Nephron (organoid): ENCODE results near the gene ZNF423.

Source experiments
- H3K27ac Mint-ChIP-seq, 3 experiments: 2 replicates each; pipeline ENCODE4 v1.8.0; 2020; ENCODE audit warnings: mixed read lengths in 3 of 3, mild to moderate bottlenecking in 2 of 3, moderate library complexity in 1 of 3
- H3K27me3 Mint-ChIP-seq: 2 replicates; pipeline ENCODE4 v1.8.0; 2021; ENCODE audit warnings: low read depth, mild to moderate bottlenecking, moderate library complexity, mixed read lengths
- H3K36me3 Mint-ChIP-seq: 2 replicates; pipeline ENCODE4 v1.8.0; 2020; ENCODE audit warnings: low read depth, mixed read lengths
- H3K4me1 Mint-ChIP-seq: 2 replicates; pipeline ENCODE4 v1.8.0; 2020; ENCODE audit warnings: mixed read lengths
- H3K4me3 Mint-ChIP-seq, 3 experiments: 2 replicates each; pipeline ENCODE4 v1.8.0; 2020; ENCODE audit warnings: mild to moderate bottlenecking in 3 of 3, mixed read lengths in 3 of 3, moderate library complexity in 2 of 3
- H3K9me3 Mint-ChIP-seq: 2 replicates; pipeline ENCODE4 v1.8.0; 2020; ENCODE audit warnings: mixed read lengths
- CTCF ChIP-seq, 3 experiments: fragments of 200-600 bp; sonication (generic); IDR thresholded peaks; one replicate each; pipeline ENCODE4 v1.5.0; 2021; ENCODE audit warnings: antibody characterized with exemption in 3 of 3; ENCODE audit not compliant: unreplicated experiment in 3 of 3

ZNF423 gene

GRCh38 chr16:49755716-49756505 lies 100.0 kb downstream of the ZNF423 start:
- TF ChIP-seq CTCF (IDR thresholded peaks at IDR 0.05; ENCODE audit: unreplicated experiment in 3 of 3) = no peak
- peaks cover 3% of the 10 kb centered on the region for H3K27me3 Mint-ChIP-seq
- H3K4me1 Mint-ChIP-seq = peaks cover 44% of the 10 kb centered on the region
- no peaks in the 10 kb centered on the region for H3K9me3 Mint-ChIP-seq
- no peaks in the 10 kb centered on the region for H3K36me3 Mint-ChIP-seq
- H3K27ac Mint-ChIP-seq = peak overlapping the region; percentile 75 to 87 (median 78)
- H3K4me3 Mint-ChIP-seq = peak overlapping the region in 1 of 3 experiments; percentile 5

- Mint-ChIP-seq H3K4me1 (peaks cover 50% of the 10 kb centered on the region), H3K36me3 (no peaks in the 10 kb centered on the region), H3K4me3 (peak overlapping the region; percentile 51 to 72 (median 59)), H3K9me3 (no peaks in the 10 kb centered on the region), H3K27ac (peak overlapping the region; percentile 78 to 87 (median 87)), H3K27me3 (peaks cover 3% of the 10 kb centered on the region)
- TF ChIP-seq CTCF (IDR thresholded peaks at IDR 0.05; ENCODE audit: unreplicated experiment in 3 of 3) = peak; percentile 63 to 64 (median 63)
These were observed 100.6 kb downstream of the ZNF423 start for GRCh38 chr16:49755313-49755620.

- no peaks in the 10 kb centered on the region for H3K36me3 Mint-ChIP-seq
- H3K27me3 Mint-ChIP-seq = peaks cover 6% of the 10 kb centered on the region
- no peak for TF ChIP-seq CTCF (IDR thresholded peaks at IDR 0.05; ENCODE audit: unreplicated experiment in 3 of 3)
- peak overlapping the region; percentile 59 to 72 (median 69) for H3K4me3 Mint-ChIP-seq
- peak overlapping the region; percentile 78 to 87 (median 87) for H3K27ac Mint-ChIP-seq
- H3K4me1 Mint-ChIP-seq = peaks cover 51% of the 10 kb centered on the region
- no peaks in the 10 kb centered on the region for H3K9me3 Mint-ChIP-seq
These were observed 101.2 kb downstream of the ZNF423 start for GRCh38 chr16:49754495-49755312.

- H3K27ac Mint-ChIP-seq = peak overlapping the region; percentile 37 to 67 (median 54)
- no peaks in the 10 kb centered on the region for H3K36me3 Mint-ChIP-seq
- H3K4me1 Mint-ChIP-seq = peaks cover 58% of the 10 kb centered on the region
- H3K4me3 Mint-ChIP-seq = peak overlapping the region in 1 of 3 experiments; percentile 24
- H3K9me3 Mint-ChIP-seq = no peaks in the 10 kb centered on the region
- H3K27me3 Mint-ChIP-seq = peaks cover 11% of the 10 kb centered on the region
- TF ChIP-seq CTCF (IDR thresholded peaks at IDR 0.05; ENCODE audit: unreplicated experiment in 3 of 3) = no peak
These were observed 105.4 kb downstream of the ZNF423 start for GRCh38 chr16:49750341-49751000.

GRCh38 chr16:49749816-49750215 lies 106.1 kb downstream of the ZNF423 start:
- Mint-ChIP-seq H3K4me1 (peaks cover 58% of the 10 kb centered on the region), H3K9me3 (no peaks in the 10 kb centered on the region), H3K27ac (no peak overlapping the region), H3K4me3 (no peak overlapping the region), H3K36me3 (no peaks in the 10 kb centered on the region), H3K27me3 (peaks cover 11% of the 10 kb centered on the region)
- no peak for TF ChIP-seq CTCF (IDR thresholded peaks at IDR 0.05; ENCODE audit: unreplicated experiment in 3 of 3)
